Stomach (tissue), 4 donors: ENCODE measurements around the gene LRFN5.

Source experiments
- CTCF ChIP-seq, 7 experiments: fragments of 450-650 bp in 4 of 7; fragments of 200-600 bp in 3 of 7; sonication (generic) in 3 of 7; IDR thresholded peaks; one replicate each; pipeline ENCODE4 v1.5.1; 2016 to 2019; ENCODE audit warnings: antibody characterized with exemption in 7 of 7, control low read depth in 2 of 7, mild to moderate bottlenecking in 1 of 7
- POLR2A ChIP-seq, 4 donors: fragments of 450-650 bp; IDR thresholded peaks; one replicate each; pipeline ENCODE4 v1.6.1; 2016; ENCODE audit warnings: antibody characterized with exemption in 4 of 4, control low read depth in 2 of 4, mild to moderate bottlenecking in 1 of 4, moderate library complexity in 1 of 4

- TF ChIP-seq CTCF (IDR thresholded peaks at IDR 0.05) (no peak), POLR2A (IDR thresholded peaks at IDR 0.05) (no peak)
Observed at GRCh38 chr14:41608681-41609390, 2.2 kb downstream of the LRFN5 start.
